ENCODE data around the gene GPR17. TPM values are rescaled to one million over a fixed set of nuclear protein-coding genes. Genes with fewer than 3 reads are reported as not detected.

GPR17 gene
- total RNA-seq, 1 donor from 2014 or later = 0.18 TPM

- Histone ChIP-seq H3K4me1 (peaks cover 73% of the 10 kb centered on the region), H3K9me3 (no peaks in the 10 kb centered on the region), H3K4me3 (no peak overlapping the region), H3K36me3 (no peaks in the 10 kb centered on the region), H3K27me3 (ENCODE audit: low read depth) (no peaks in the 10 kb centered on the region), H3K27ac (peak overlapping the region; percentile 24)
- intact Hi-C loops (cut with DNase I) = no loop called here
- DNase-seq = no peak
- ATAC-seq = no peak
- TF ChIP-seq CTCF (IDR thresholded peaks at IDR 0.05) = no peak
These were observed 12.3 kb upstream of the GPR17 start for GRCh38 chr2:127633556-127634065.

- no peak for DNase-seq
- peaks cover 75% of the 10 kb centered on the region for H3K4me1 ChIP-seq
- H3K27ac ChIP-seq = peak overlapping the region; percentile 24
- H3K27me3 ChIP-seq (ENCODE audit: low read depth) = no peaks in the 10 kb centered on the region
- no peak overlapping the region for H3K4me3 ChIP-seq
- ATAC-seq = no peak
- intact Hi-C loops (cut with DNase I) = no loop called here
- H3K9me3 ChIP-seq = no peaks in the 10 kb centered on the region
- TF ChIP-seq CTCF (IDR thresholded peaks at IDR 0.05) = no peak
- H3K36me3 ChIP-seq = no peaks in the 10 kb centered on the region
These were observed 11.8 kb upstream of the GPR17 start for GRCh38 chr2:127634066-127634617.

GRCh38 chr2:127634626-127635379 lies 11.2 kb upstream of the GPR17 start:
- no peak for ATAC-seq
- peaks cover 71% of the 10 kb centered on the region for H3K4me1 ChIP-seq
- H3K4me3 ChIP-seq = no peak overlapping the region
- no peak for DNase-seq
- intact Hi-C loops (cut with DNase I) = no loop called here
- H3K36me3 ChIP-seq = peaks cover 1% of the 10 kb centered on the region
- TF ChIP-seq CTCF (IDR thresholded peaks at IDR 0.05) = no peak
- no peak overlapping the region for H3K27ac ChIP-seq
- no peaks in the 10 kb centered on the region for H3K9me3 ChIP-seq
- H3K27me3 ChIP-seq (ENCODE audit: low read depth) = no peaks in the 10 kb centered on the region

- no peak for TF ChIP-seq CTCF (IDR thresholded peaks at IDR 0.05)
- intact Hi-C loops (cut with DNase I) = no loop called here
- Histone ChIP-seq H3K4me1 (peaks cover 69% of the 10 kb centered on the region), H3K27me3 (ENCODE audit: low read depth) (no peaks in the 10 kb centered on the region), H3K9me3 (no peaks in the 10 kb centered on the region), H3K27ac (peak overlapping the region; percentile 31), H3K36me3 (peaks cover 7% of the 10 kb centered on the region), H3K4me3 (no peak overlapping the region)
- DNase-seq = no peak
- ATAC-seq = no peak
These were observed 10.3 kb upstream of the GPR17 start for GRCh38 chr2:127635380-127636237.

Data from lower lobe of right lung (tissue), 2 donors.